Heart left ventricle (tissue), 13 donors: ENCODE results near the gene TOP3B.

Experiments used
- POLR2A ChIP-seq, 2 donors: fragments of 450-650 bp; IDR thresholded peaks; one replicate each; pipeline ENCODE4 v1.6.1; 2017; ENCODE audit warnings: antibody characterized with exemption in 2 of 2, mild to moderate bottlenecking in 2 of 2, moderate library complexity in 2 of 2
- TF ChIP-seq, protein P1 (sequence below), 12 donors: fragments of 200-600 bp; sonication (generic) in 4 of 12; IDR thresholded peaks; one replicate each; pipeline versions ENCODE4 v1.5.0 to v1.8.0; 2018 to 2022; ENCODE audit warnings: antibody characterized with exemption in 12 of 12, mild to moderate bottlenecking in 5 of 12
- donor health status: ischemic (EF 13 %, LVEDD 7.1; RV severe dilation, severe dysfunction).
- donor health status: DM: no; HTN: yes; CAD: no.
- donor health status: DM: no; HTN: no; CAD: no.
- donor health status: ischemic (EF 25% LVEDD 6.9; RV normal size, moderate dysfunction).
- donor health status: ischemic (EF 25% LVEDD 5.7; RV mildly dilated, moderate dysfunction).
- donor health status: ischemic (EF 35%, LVEDD 5.7; RV mildly dilated, moderate dysfunction).
- donor health status: nonischemic (EF 11% LVEDD 7.7; RV severe dilation, severe dysfunction).
- donor health status: DM: yes; HTN: yes; CAD: no.
- donor health status: PGD.
- donor health status: ischemic (EF 29% LVEDD 5.4; RV normal size, mild dysfunction).
- donor health status: nonischemic (EF 23%, LVEDD 6.1; RV moderate dilation, normal function).

DNA sequence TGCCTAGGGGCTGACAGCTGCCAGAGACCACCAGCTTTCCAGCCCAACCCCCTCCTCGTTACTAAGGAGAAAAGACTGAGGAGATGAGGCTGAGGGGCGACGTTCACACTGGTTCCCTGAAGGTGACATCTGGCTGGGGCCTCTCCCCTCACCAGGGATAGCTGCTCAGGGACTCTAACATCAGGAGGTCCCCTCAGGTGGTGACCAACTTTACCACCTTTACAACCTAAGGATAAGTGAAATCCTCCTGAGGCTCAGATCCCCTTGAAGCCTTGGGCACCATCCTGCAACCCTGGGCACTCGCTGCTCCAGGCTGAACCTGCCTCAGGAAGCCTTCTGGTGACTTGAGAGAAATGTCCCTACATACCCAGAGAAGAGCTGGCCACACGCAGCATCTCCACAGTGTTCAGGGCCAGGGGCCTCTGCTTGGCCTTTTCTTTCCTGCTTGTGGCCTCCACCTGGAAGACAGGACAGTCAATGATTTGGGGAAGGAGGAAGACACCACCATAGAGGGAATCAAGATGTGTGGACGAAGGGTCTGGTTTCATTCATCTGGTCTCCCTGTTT lies 17.6 kb downstream of the TOP3B start:
- TF ChIP-seq, protein P1, sequence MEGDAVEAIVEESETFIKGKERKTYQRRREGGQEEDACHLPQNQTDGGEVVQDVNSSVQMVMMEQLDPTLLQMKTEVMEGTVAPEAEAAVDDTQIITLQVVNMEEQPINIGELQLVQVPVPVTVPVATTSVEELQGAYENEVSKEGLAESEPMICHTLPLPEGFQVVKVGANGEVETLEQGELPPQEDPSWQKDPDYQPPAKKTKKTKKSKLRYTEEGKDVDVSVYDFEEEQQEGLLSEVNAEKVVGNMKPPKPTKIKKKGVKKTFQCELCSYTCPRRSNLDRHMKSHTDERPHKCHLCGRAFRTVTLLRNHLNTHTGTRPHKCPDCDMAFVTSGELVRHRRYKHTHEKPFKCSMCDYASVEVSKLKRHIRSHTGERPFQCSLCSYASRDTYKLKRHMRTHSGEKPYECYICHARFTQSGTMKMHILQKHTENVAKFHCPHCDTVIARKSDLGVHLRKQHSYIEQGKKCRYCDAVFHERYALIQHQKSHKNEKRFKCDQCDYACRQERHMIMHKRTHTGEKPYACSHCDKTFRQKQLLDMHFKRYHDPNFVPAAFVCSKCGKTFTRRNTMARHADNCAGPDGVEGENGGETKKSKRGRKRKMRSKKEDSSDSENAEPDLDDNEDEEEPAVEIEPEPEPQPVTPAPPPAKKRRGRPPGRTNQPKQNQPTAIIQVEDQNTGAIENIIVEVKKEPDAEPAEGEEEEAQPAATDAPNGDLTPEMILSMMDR (IDR thresholded peaks at IDR 0.05): no peak
- no peak for TF ChIP-seq POLR2A (IDR thresholded peaks at IDR 0.05)
